DND-41 (cell line): ENCODE measurements around the gene MMRN2.

ENCODE experiments used
- ATAC-seq: fragments of 200-7000 bp; cut with Tn5 transposase; 3 replicates; pipeline ENCODE4 v1.9.1; 2021; ENCODE audit warnings: low read depth; ENCODE audit not compliant: insufficient read depth
- DNase-seq: peaks from one replicate; pipeline ENCODE4 v3.0.0-alpha.2; 2020
- H2AFZ ChIP-seq: 2 replicates; pipeline ENCODE4 v1.6.0; 2012; ENCODE audit warnings: low read depth, low read length
- H3K27ac ChIP-seq: 2 replicates; pipeline ENCODE4 v1.5.1; 2012; ENCODE audit warnings: low read length, inconsistent platforms
- H3K27me3 ChIP-seq: fragments of 200-600 bp; sonication (generic); 2 replicates; pipeline ENCODE4 v1.6.0; 2012; ENCODE audit warnings: low read length, mild to moderate bottlenecking, inconsistent platforms; ENCODE audit not compliant: insufficient read depth, poor library complexity
- H3K36me3 ChIP-seq: 2 replicates; pipeline ENCODE4 v1.5.1; 2012; ENCODE audit warnings: low read length, inconsistent platforms; ENCODE audit not compliant: insufficient read depth
- H3K4me1 ChIP-seq: 2 replicates; pipeline ENCODE4 v1.5.1; 2012; ENCODE audit warnings: mild to moderate bottlenecking, low read length; ENCODE audit not compliant: insufficient read depth
- H3K4me2 ChIP-seq: 2 replicates; pipeline ENCODE4 v1.6.0; 2012; ENCODE audit warnings: mild to moderate bottlenecking, moderate library complexity, low read length, inconsistent platforms; ENCODE audit not compliant: insufficient read depth
- H3K4me3 ChIP-seq, 2 experiments: fragments of 200-600 bp in 1 of 2; shearing (Covaris generic) in 1 of 2; 2 replicates each; pipeline ENCODE4 v1.5.1; 2012 to 2016; ENCODE audit warnings: inconsistent platforms in 2 of 2, low read length in 2 of 2, mild to moderate bottlenecking in 2 of 2, low read depth in 1 of 2, moderate library complexity in 1 of 2
- H3K79me2 ChIP-seq: 2 replicates; pipeline ENCODE4 v1.6.0; 2012; ENCODE audit warnings: low read length, inconsistent platforms; ENCODE audit not compliant: insufficient read depth
- H3K9ac ChIP-seq: 2 replicates; pipeline ENCODE4 v1.6.0; 2012; ENCODE audit warnings: low read depth, mild to moderate bottlenecking, inconsistent platforms, low read length, moderate library complexity
- H3K9me3 ChIP-seq: 2 replicates; pipeline ENCODE4 v1.5.1; 2012; ENCODE audit warnings: low read length, moderate library complexity, mild to moderate bottlenecking, inconsistent platforms; ENCODE audit not compliant: insufficient read depth, severe bottlenecking
- H4K20me1 ChIP-seq: 2 replicates; pipeline ENCODE4 v1.6.0; 2012; ENCODE audit warnings: low read length; ENCODE audit not compliant: insufficient read depth
- CTCF ChIP-seq: IDR thresholded peaks from 2 replicates; pipeline ENCODE4 v1.5.1; 2012; ENCODE audit warnings: borderline replicate concordance, low read length, moderate library complexity, mild to moderate bottlenecking; ENCODE audit not compliant: poor library complexity, severe bottlenecking; ENCODE audit errors: extremely low read depth
- EZH2 ChIP-seq: IDR thresholded peaks from 3 replicates; pipeline ENCODE4 v1.6.1; 2012; ENCODE audit warnings: borderline replicate concordance, low read depth, mild to moderate bottlenecking, moderate library complexity, low read length, inconsistent platforms; ENCODE audit not compliant: severe bottlenecking

The MMRN2 gene

GRCh38 chr10:86958116-86958900, 893 bp upstream of the MMRN2 start, which contains the start of gene SNCG:
Gene SNCG, plus strand, starts transcription at chr10:86958599. Its CDS starts 99 bp downstream, at chr10:86958698.
- Histone ChIP-seq H4K20me1 (no peaks in the 10 kb centered on the region; the same call in 1 of the 2 replicates), H3K4me2 (no peak within 1 kb of the TSS), H3K9ac (no peak within 1 kb of the TSS), H3K4me1 (no peaks in the 10 kb centered on the region), H3K27me3 (no peaks in the 10 kb centered on the region), H3K9me3 (no peaks in the 10 kb centered on the region), H3K36me3 (no peaks in the 10 kb centered on the region), H3K27ac (no peak within 1 kb of the TSS), H3K4me3 (no peak within 1 kb of the TSS), H2AFZ (no peak within 1 kb of the TSS), H3K79me2 (no peaks in the 10 kb centered on the region)
- TF ChIP-seq CTCF (no peak), EZH2 (no peak)
- DNase-seq: no peak
- no peak for ATAC-seq

- Histone ChIP-seq H3K9me3 (peaks cover 3% of the 10 kb centered on the region), H3K4me3 (no peak overlapping the region), H3K27ac (no peak overlapping the region), H3K4me1 (no peaks in the 10 kb centered on the region), H3K36me3 (no peaks in the 10 kb centered on the region), H3K27me3 (no peaks in the 10 kb centered on the region), H3K9ac (no peak overlapping the region), H2AFZ (no peak overlapping the region), H3K4me2 (no peak overlapping the region), H3K79me2 (no peaks in the 10 kb centered on the region), H4K20me1 (no peaks in the 10 kb centered on the region)
- no peak for DNase-seq
- no peak for TF ChIP-seq EZH2
- TF ChIP-seq CTCF: no peak
- no peak for ATAC-seq
Observed at GRCh38 chr10:86956848-86957448, 467 bp downstream of the MMRN2 start.

GRCh38 chr10:86956195-86956847, 1.1 kb downstream of the MMRN2 start:
- Histone ChIP-seq H3K9ac (no peak overlapping the region), H3K27ac (no peak overlapping the region), H3K4me3 (no peak overlapping the region), H3K4me2 (no peak overlapping the region), H4K20me1 (no peaks in the 10 kb centered on the region), H3K27me3 (no peaks in the 10 kb centered on the region), H2AFZ (no peak overlapping the region), H3K79me2 (no peaks in the 10 kb centered on the region), H3K9me3 (peaks cover 5% of the 10 kb centered on the region), H3K4me1 (no peaks in the 10 kb centered on the region), H3K36me3 (no peaks in the 10 kb centered on the region)
- no peak for TF ChIP-seq EZH2
- no peak for TF ChIP-seq CTCF
- DNase-seq: no peak
- no peak for ATAC-seq
